Bronchial epithelial cell (primary cell): Measurements from ENCODE around the gene UTP11. TPM values are rescaled to one million over a fixed set of nuclear protein-coding genes. Genes with fewer than 3 reads are reported as not detected.
"Not testable (repeated sequence)": the region's sequence is repeated elsewhere in the genome, so short reads cannot be mapped to it uniquely, and the experiment has no call there.

ENCODE experiments used
- DNase-seq: peaks from one replicate; pipeline ENCODE4 v3.0.0-alpha.2; 2010; ENCODE audit warnings: low read depth
- FAIRE-seq: peaks from 2 replicates; lab custom pipeline; 2011; peaks lifted over from hg19 to GRCh38; lab: Jason Lieb, UNC
- H3K27me3 ChIP-seq: 2 replicates; pipeline ENCODE4 v1.5.1; 2011; ENCODE audit warnings: low read length; ENCODE audit not compliant: control insufficient read depth, insufficient read depth
- H3K36me3 ChIP-seq: 2 replicates; pipeline ENCODE4 v1.5.1; 2011; ENCODE audit warnings: low read length; ENCODE audit not compliant: control insufficient read depth, insufficient read depth
- H3K4me3 ChIP-seq: 2 replicates; pipeline ENCODE4 v1.5.1; 2011; ENCODE audit warnings: mild to moderate bottlenecking, low read depth, low read length, control low read depth
- total RNA-seq: library from RNA; depleted of rRNA; stranded (reverse); fragments of >200 nt; gene quantifications from 2 replicates; pipeline ENCODE4 v1.2.1, GENCODE V29; 2014
- TF ChIP-seq, protein P1 (sequence below): IDR thresholded peaks from 2 replicates; pipeline ENCODE4 v1.5.1; 2011; ENCODE audit warnings: mild to moderate bottlenecking, moderate library complexity, low read length, control low read depth, inconsistent platforms; ENCODE audit not compliant: insufficient read depth, severe bottlenecking

The UTP11 gene
- total RNA-seq, 1 donor from 2014 or later, result 20.5 TPM

DNA sequence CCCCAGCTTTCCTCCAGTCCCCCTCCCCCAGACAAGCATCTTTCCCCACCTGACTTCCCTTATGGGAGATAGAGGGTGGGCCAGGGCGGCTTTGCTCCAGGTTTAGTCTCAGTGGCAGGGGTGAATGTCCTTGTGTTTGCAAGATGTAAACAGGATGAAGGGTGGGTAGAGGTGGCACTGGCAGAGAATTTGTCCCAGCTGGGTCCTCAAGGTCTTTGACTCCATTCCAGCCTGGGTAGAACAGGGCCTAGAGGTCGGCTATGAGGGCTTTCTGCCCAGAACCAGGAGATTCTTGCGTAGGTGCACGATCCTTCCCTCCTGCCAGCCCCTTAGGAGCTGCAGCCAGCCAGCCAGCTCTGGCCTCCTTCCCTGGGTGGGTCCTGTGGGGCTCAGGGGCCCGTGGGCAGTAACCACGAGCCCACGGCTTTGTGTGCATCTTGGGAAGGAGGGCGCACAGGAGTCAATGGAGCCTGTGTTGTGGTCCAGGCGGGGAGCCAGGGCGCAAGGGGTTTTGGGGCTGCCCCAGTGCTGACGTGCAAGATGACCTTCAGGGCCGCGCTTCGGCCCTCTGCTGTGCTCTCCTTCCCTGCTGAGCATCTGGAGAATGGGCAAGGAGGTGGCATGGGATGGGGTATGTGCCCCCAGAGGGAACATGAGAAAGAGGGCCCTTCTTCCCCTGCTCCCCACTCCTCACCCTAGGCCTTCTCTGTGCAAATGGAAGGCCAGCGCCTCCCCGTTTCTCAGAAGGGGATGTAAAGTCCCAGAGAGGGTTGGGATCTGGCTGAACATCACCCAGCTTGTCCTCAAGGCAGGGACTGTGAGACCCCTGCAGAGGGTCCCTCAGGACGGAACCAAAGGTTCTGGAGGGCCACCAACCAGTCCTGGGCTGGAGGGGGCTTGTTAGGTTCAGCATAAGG is 18.3 kb downstream of the UTP11 start:
- DNase-seq, result no peak
- TF ChIP-seq, protein P1, sequence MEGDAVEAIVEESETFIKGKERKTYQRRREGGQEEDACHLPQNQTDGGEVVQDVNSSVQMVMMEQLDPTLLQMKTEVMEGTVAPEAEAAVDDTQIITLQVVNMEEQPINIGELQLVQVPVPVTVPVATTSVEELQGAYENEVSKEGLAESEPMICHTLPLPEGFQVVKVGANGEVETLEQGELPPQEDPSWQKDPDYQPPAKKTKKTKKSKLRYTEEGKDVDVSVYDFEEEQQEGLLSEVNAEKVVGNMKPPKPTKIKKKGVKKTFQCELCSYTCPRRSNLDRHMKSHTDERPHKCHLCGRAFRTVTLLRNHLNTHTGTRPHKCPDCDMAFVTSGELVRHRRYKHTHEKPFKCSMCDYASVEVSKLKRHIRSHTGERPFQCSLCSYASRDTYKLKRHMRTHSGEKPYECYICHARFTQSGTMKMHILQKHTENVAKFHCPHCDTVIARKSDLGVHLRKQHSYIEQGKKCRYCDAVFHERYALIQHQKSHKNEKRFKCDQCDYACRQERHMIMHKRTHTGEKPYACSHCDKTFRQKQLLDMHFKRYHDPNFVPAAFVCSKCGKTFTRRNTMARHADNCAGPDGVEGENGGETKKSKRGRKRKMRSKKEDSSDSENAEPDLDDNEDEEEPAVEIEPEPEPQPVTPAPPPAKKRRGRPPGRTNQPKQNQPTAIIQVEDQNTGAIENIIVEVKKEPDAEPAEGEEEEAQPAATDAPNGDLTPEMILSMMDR, result no peak
- no peaks in the 10 kb centered on the region for H3K27me3 ChIP-seq

DNA sequence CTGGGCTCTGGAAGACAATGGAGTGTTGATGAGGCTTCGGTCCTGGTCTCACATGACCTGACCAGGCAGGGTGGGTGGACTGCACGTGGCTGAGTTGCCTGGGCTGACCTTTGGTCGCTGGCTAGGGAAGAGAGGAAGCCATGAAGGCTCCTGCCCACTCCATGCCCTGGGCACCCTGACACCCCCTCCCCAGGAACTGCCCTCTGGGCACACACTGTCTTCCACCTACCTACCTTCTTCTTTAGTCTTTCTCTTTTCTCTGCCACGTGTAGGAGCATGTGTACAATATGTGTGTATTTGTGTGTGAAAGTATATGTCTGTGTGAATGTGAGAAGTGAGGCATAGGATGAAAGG is 19.0 kb downstream of the UTP11 start:
- H3K4me3 ChIP-seq, result no peak overlapping the region
- no peaks in the 10 kb centered on the region for H3K36me3 ChIP-seq
- TF ChIP-seq, protein P1, result no peak
- DNase-seq (no peak), FAIRE-seq (no peak)
- H3K27me3 ChIP-seq, result no peaks in the 10 kb centered on the region

More for the DNA sequence above, 18.3 kb downstream of the UTP11 start:
- Histone ChIP-seq H3K36me3 (no peaks in the 10 kb centered on the region), H3K4me3 (no peak overlapping the region)
- FAIRE-seq, result no peak

DNA sequence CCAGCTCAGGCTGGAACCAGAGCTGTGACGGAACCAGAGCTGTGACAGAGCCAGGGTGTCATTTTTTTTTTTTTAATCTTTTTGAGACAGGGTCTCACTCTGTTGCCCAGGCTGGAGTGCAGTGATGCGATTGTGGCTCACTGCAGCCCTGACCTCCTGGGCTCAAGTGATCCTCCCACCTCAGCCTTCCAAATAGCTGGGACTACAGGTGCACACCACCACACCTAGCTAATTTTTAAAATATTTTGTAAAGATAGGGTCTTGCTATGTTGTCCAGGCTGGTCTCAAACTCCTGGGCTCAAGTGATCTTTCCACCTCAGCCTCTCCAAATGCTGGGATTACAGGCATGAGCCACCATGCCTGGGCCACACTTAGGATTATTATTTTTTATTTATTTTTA is 20.5 kb downstream of the UTP11 start:
- H3K27me3 ChIP-seq, H3K4me3 ChIP-seq, H3K36me3 ChIP-seq, FAIRE-seq, DNase-seq: not testable (repeated sequence)

DNA sequence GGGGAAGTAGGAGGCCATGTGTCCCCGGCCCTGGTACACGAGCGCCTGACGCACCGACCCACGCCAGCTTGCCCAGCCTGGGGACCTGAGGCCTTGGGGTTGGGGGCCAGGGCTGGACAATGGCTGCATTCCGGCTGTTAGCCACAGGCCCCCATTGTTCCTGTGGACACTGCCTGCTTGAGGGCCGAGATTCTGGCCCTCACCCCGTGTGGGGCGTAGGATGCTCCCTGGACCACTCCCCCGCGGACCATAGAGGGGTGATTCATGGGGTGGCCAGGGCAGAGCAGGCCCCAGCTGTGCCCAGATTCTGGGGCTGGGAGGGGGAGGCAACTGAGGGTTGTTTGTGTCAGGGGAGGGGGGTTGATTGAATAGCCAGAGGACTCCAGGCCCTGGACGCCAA is 22.3 kb downstream of the UTP11 start:
- no peak for FAIRE-seq
- no peaks in the 10 kb centered on the region for H3K36me3 ChIP-seq
- TF ChIP-seq, protein P1, result no peak
- no peak for DNase-seq
- H3K27me3 ChIP-seq, result no peaks in the 10 kb centered on the region
- H3K4me3 ChIP-seq, result no peak overlapping the region

DNA sequence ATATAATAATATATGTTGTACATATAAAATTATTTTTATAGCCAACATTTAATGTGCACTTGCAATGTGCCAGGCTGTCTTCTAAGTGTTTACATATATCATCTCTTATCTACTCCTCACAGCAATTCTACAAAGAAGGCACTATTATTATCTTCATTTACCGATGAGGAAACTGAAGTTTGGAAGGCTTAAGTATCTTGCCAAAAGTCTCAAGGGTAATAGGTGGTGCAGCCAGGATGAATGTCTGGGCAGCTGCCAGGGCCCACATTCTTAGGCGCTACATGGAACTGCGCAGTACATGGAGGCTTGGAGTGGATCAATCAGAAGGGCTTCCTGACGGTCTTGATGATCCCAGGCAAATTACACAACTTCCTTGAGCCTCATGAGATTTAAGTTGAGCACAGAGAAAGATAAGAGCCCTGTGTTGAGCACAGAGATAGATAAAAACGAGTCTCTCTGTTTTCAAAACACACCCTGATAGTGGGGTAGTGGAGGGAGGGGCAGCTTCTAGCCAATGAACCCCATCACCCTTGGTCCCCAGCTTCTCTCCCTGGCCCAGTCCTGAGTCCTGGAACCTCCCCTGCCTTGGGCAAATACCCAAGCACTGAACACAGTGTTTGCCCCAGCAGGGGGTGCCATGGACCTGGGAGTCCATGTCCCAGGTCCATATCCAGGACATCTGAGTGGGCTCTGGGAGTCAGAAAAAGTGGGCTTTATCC is 24.8 kb downstream of the UTP11 start:
- Histone ChIP-seq H3K27me3 (no peaks in the 10 kb centered on the region), H3K4me3 (no peak overlapping the region), H3K36me3 (no peaks in the 10 kb centered on the region)
- FAIRE-seq (no peak), DNase-seq (no peak)
- TF ChIP-seq, protein P1, result peak; percentile 28

DNA sequence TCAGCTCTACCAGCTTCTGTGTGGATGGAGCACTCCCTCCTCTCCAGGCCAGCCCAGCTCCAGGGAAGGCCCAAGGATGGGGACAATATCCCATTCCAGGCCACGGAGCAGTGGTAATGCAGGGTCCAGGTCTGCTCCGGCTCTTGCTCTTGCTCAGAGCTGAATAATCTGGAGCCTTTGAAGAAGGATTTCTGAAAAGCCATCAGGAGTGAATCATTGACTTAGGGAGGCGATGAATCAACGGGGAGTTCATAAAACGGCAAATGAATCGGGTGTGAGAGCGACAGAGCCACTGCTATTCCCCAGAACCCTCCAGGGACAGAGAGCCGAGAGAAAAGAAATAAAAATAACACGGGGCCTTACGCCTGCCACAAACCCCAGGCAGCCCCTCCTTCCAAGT is 26.3 kb downstream of the UTP11 start:
- TF ChIP-seq, protein P1, result no peak
- peaks cover 6% of the 10 kb centered on the region for H3K27me3 ChIP-seq

More for the DNA sequence above, 26.3 kb downstream of the UTP11 start:
- Histone ChIP-seq H3K4me3 (no peak overlapping the region), H3K36me3 (no peaks in the 10 kb centered on the region)
- DNase-seq (peak; percentile 61), FAIRE-seq (no peak)
